ENCODE data around the gene SPDEF. TPM values are rescaled to one million over a fixed set of nuclear protein-coding genes. Genes with fewer than 3 reads are reported as not detected.

The SPDEF gene
- total and polyA plus RNA-seq, 2 donors (not counting 1 experiment from before 2014, with no cell fraction given), result 0.10 TPM; not detected in 1

DNA sequence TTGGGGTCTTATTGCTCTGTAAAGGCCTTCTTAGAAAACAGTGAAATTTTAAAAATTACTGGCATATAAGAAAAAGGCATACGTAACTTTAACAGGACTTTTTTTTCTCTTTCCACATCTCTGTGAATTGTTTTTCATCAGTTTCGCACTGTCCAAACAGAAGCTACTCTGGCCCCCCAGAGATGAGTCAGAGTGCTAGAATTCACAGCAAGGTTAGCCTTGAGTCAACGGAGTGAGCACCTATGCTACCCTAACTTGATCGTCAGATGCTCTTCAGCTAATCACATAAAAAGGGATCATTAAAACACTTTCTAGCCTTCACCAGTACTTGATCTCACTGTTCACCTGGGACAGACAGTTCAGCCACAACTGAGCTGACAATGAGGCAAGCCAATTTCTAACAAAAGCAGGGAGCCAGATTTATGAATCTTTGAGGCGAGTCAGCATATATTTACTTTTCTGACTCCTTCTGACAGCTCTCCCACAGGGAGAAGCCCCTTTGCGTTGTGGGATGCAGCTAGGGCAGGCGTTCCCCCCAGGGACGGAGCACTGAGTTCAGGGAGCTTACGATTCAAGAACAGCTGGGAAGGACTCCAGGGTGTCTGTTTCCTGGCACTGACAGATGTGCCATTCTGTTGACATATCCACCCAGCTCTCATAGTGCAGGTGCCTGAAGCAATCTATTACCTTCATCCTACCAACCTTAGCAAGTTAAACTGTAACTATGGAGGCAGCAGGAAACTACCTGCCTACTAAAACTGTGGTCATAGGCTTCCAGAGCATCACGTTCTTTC lies 46.4 kb upstream of the SPDEF start:
- no peak for DNase-seq
- no peak overlapping the region for H3K4me3 Mint-ChIP-seq
- H3K9me3 Mint-ChIP-seq (ENCODE audit: insufficient read depth), result no peaks in the 10 kb centered on the region
- H3K79me2 ChIP-seq (ENCODE audit: control insufficient read depth, insufficient read depth, low read length), result peaks cover 96% of the 10 kb centered on the region
- no peak overlapping the region for H3K27ac ChIP-seq (ENCODE audit: low read length in 2 of 2)
- WGBS (ENCODE audit: insufficient coverage), result 84% methylated on average over 9 of the region's 10 CpGs
- H2AFZ ChIP-seq (ENCODE audit: insufficient read depth, low read depth, low read length, poor library complexity, severe bottlenecking), result no peak overlapping the region
- no peaks in the 10 kb centered on the region for H3K9me3 ChIP-seq (ENCODE audit: control extremely low read depth in 1 of 3, control insufficient read depth in 2 of 3, insufficient read depth in 1 of 3, low read length in 2 of 3)
- no peak for TF ChIP-seq EZH2 (IDR thresholded peaks at IDR 0.05; ENCODE audit: borderline replicate concordance, insufficient read depth, low read depth, low read length, poor library complexity, severe bottlenecking)
- TF ChIP-seq, protein P1, sequence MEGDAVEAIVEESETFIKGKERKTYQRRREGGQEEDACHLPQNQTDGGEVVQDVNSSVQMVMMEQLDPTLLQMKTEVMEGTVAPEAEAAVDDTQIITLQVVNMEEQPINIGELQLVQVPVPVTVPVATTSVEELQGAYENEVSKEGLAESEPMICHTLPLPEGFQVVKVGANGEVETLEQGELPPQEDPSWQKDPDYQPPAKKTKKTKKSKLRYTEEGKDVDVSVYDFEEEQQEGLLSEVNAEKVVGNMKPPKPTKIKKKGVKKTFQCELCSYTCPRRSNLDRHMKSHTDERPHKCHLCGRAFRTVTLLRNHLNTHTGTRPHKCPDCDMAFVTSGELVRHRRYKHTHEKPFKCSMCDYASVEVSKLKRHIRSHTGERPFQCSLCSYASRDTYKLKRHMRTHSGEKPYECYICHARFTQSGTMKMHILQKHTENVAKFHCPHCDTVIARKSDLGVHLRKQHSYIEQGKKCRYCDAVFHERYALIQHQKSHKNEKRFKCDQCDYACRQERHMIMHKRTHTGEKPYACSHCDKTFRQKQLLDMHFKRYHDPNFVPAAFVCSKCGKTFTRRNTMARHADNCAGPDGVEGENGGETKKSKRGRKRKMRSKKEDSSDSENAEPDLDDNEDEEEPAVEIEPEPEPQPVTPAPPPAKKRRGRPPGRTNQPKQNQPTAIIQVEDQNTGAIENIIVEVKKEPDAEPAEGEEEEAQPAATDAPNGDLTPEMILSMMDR (IDR thresholded peaks at IDR 0.05), result no peak
- peaks cover 79% of the 10 kb centered on the region for H4K20me1 ChIP-seq (ENCODE audit: control insufficient read depth, insufficient read depth, low read length, poor library complexity, severe bottlenecking)
- H3K4me3 ChIP-seq (ENCODE audit: control extremely low read depth in 1 of 5, extremely low read depth in 1 of 5, insufficient read depth in 1 of 5, low read depth in 2 of 5, low read length in 4 of 5), result no peak overlapping the region
- peaks cover 28% of the 10 kb centered on the region for H3K4me1 Mint-ChIP-seq
- intact Hi-C loops (cut with micrococcal nuclease), result loop anchor here (10.0 kb wide), 1 partner anchor 542 kb away; the partner anchor contains the start of gene TCP11
- no peak overlapping the region for H3K4me2 ChIP-seq (replicated peaks; ENCODE audit: low read depth, low read length, poor library complexity, severe bottlenecking)
- no peak overlapping the region for H3K27ac Mint-ChIP-seq
- ChIA-PET POLR2A (no interaction called here), CTCF (interaction anchor here (1.0 to 1.2 kb wide), 2 partner anchors 142 to 407 kb away, joined by 3 to 6 read pairs; no protein-coding TSS in a partner anchor)
- H3K36me3 ChIP-seq (replicated peaks in 1 of 2; ENCODE audit: control extremely low read depth in 1 of 2, control insufficient read depth in 1 of 2, extremely low read depth in 1 of 2, insufficient read depth in 2 of 2, low read length in 1 of 2), result peaks cover 0 to 57% of the 10 kb centered on the region in 2 experiments
- ATAC-seq (ENCODE audit: low read depth), result no peak
- no peaks in the 10 kb centered on the region for H3K27me3 Mint-ChIP-seq
- H3K9ac ChIP-seq (ENCODE audit: low read length), result no peak overlapping the region
- H3K4me1 ChIP-seq (ENCODE audit: control insufficient read depth in 2 of 2, insufficient read depth in 2 of 2, low read length in 2 of 2), result peaks cover 4% of the 10 kb centered on the region in 2 donors
- H3K27me3 ChIP-seq (replicated peaks in 1 of 4; ENCODE audit: control extremely low read depth in 1 of 4, control insufficient read depth in 3 of 4, insufficient read depth in 4 of 4, low read length in 3 of 4), result no peaks in the 10 kb centered on the region

- Mint-ChIP-seq H3K4me3 (no peak overlapping the region), H3K27ac (no peak overlapping the region), H3K4me1 (peaks cover 37% of the 10 kb centered on the region), H3K27me3 (no peaks in the 10 kb centered on the region), H3K9me3 (ENCODE audit: insufficient read depth) (no peaks in the 10 kb centered on the region)
- intact Hi-C loops (cut with micrococcal nuclease), result loop anchor here (10.0 kb wide), 1 partner anchor 543 kb away; the partner anchor contains the start of gene TCP11
- Histone ChIP-seq H3K4me2 (replicated peaks; ENCODE audit: low read depth, low read length, poor library complexity, severe bottlenecking) (no peak overlapping the region), H4K20me1 (ENCODE audit: control insufficient read depth, insufficient read depth, low read length, poor library complexity, severe bottlenecking) (peaks cover 84% of the 10 kb centered on the region), H2AFZ (ENCODE audit: insufficient read depth, low read depth, low read length, poor library complexity, severe bottlenecking) (no peak overlapping the region), H3K27me3 (replicated peaks in 1 of 4; ENCODE audit: control extremely low read depth in 1 of 4, control insufficient read depth in 3 of 4, insufficient read depth in 4 of 4, low read length in 3 of 4) (no peaks in the 10 kb centered on the region), H3K27ac (ENCODE audit: low read length in 2 of 2) (no peak overlapping the region), H3K9ac (ENCODE audit: low read length) (no peak overlapping the region), H3K79me2 (ENCODE audit: control insufficient read depth, insufficient read depth, low read length) (peaks cover 96% of the 10 kb centered on the region), H3K4me1 (ENCODE audit: control insufficient read depth in 2 of 2, insufficient read depth in 2 of 2, low read length in 2 of 2) (peaks cover 9 to 11% of the 10 kb centered on the region in 2 donors), H3K36me3 (replicated peaks in 1 of 2; ENCODE audit: control extremely low read depth in 1 of 2, control insufficient read depth in 1 of 2, extremely low read depth in 1 of 2, insufficient read depth in 2 of 2, low read length in 1 of 2) (peaks cover 0 to 49% of the 10 kb centered on the region in 2 experiments), H3K9me3 (ENCODE audit: control extremely low read depth in 1 of 3, control insufficient read depth in 2 of 3, insufficient read depth in 1 of 3, low read length in 2 of 3) (no peaks in the 10 kb centered on the region), H3K4me3 (ENCODE audit: control extremely low read depth in 1 of 5, extremely low read depth in 1 of 5, insufficient read depth in 1 of 5, low read depth in 2 of 5, low read length in 4 of 5) (no peak overlapping the region)
- DNase-seq (no peak), ATAC-seq (ENCODE audit: low read depth) (no peak)
- no peak for TF ChIP-seq EZH2 (IDR thresholded peaks at IDR 0.05; ENCODE audit: borderline replicate concordance, insufficient read depth, low read depth, low read length, poor library complexity, severe bottlenecking)
- TF ChIP-seq, protein P1 (IDR thresholded peaks at IDR 0.05), result no peak
- POLR2A ChIA-PET, result no interaction called here
- CTCF ChIA-PET, result interaction anchor here (5.9 kb wide), 1 partner anchor 8 kb away, joined by 46 read pairs; no protein-coding TSS in a partner anchor
- WGBS (ENCODE audit: insufficient coverage), result no CpG with 5 or more reads among the region's 4 CpGs
Measured at GRCh38 chr6:34601706-34602105, 45.6 kb upstream of the SPDEF start.

Data from B cell (primary cell).